A673 (cell line): Measurements from ENCODE around the gene GRID1.

Experiments
- EZH2 ChIP-seq: fragments of 200-600 bp; sonication (generic); IDR thresholded peaks from 2 replicates; pipeline ENCODE4 v1.6.1; 2017; ENCODE audit warnings: borderline replicate concordance, low read depth, mild to moderate bottlenecking, mixed read lengths, antibody characterized with exemption, low read length; ENCODE audit not compliant: poor library complexity, severe bottlenecking
- TF ChIP-seq, protein P1 (sequence below): fragments of 300-800, 200-600 bp; sonication (generic); conservative IDR thresholded peaks from 2 replicates; pipeline ENCODE4 v1.5.1; 2017; ENCODE audit warnings: low read depth, mild to moderate bottlenecking, antibody characterized with exemption, low read length, moderate library complexity, mixed read lengths

DNA sequence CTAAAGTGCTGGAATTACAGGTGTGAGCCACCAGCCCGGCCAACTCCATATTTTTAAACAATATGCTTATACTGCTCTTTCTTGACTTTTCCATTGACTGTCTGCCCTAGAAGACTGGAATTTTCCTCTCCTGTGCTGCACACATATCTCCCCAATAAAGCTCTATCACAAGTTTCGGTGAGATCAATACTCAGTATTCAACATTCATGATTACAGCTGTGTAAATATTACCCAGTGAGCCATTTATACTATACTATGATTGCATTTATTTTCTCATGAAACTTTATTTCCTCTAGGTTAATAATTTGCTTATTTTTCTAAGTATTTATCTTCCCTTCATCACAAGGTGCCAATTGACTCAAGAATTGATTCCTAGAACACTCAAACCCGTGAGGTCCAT, 48.5 kb upstream of the GRID1 start:
- TF ChIP-seq, protein P1, sequence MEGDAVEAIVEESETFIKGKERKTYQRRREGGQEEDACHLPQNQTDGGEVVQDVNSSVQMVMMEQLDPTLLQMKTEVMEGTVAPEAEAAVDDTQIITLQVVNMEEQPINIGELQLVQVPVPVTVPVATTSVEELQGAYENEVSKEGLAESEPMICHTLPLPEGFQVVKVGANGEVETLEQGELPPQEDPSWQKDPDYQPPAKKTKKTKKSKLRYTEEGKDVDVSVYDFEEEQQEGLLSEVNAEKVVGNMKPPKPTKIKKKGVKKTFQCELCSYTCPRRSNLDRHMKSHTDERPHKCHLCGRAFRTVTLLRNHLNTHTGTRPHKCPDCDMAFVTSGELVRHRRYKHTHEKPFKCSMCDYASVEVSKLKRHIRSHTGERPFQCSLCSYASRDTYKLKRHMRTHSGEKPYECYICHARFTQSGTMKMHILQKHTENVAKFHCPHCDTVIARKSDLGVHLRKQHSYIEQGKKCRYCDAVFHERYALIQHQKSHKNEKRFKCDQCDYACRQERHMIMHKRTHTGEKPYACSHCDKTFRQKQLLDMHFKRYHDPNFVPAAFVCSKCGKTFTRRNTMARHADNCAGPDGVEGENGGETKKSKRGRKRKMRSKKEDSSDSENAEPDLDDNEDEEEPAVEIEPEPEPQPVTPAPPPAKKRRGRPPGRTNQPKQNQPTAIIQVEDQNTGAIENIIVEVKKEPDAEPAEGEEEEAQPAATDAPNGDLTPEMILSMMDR = no peak
- no peak for TF ChIP-seq EZH2
